NCI-H1105 treated with DMSO at 0.1 percent for 48 hours (cell line): ENCODE results near the gene SLC35B3.
"Not testable (repeated sequence)": the region's sequence is repeated elsewhere in the genome, so short reads cannot be mapped to it uniquely, and the experiment has no call there.

Experiments
- DNase-seq: peaks from one replicate; lab custom pipeline; 2025; lab: John Stamatoyannopoulos, UW

SLC35B3 gene

GRCh38 chr6:8435093-8435844 lies at the start of gene SLC35B3:
Gene SLC35B3 (minus strand): TSS chr6:8435545.
- peak; percentile 94 for DNase-seq

- no peak for DNase-seq
These were observed 48.3 kb upstream of the SLC35B3 start for GRCh38 chr6:8483650-8484049.

GRCh38 chr6:8481727-8482126 lies 46.4 kb upstream of the SLC35B3 start:
- peak; percentile 20 for DNase-seq

- no peak for DNase-seq
These were observed 43.1 kb upstream of the SLC35B3 start for GRCh38 chr6:8478418-8478817.

GRCh38 chr6:8476656-8477055 lies 41.3 kb upstream of the SLC35B3 start:
- DNase-seq, result no peak

GRCh38 chr6:8468552-8469356 lies 33.4 kb upstream of the SLC35B3 start:
- DNase-seq, result no peak

GRCh38 chr6:8462694-8463093 lies 27.3 kb upstream of the SLC35B3 start:
- no peak for DNase-seq

GRCh38 chr6:8462169-8462568 lies 26.8 kb upstream of the SLC35B3 start:
- DNase-seq, result no peak

- no peak for DNase-seq
These were observed 11.0 kb upstream of the SLC35B3 start for GRCh38 chr6:8446391-8446790.

GRCh38 chr6:8445930-8446329 lies 10.6 kb upstream of the SLC35B3 start:
- DNase-seq, result not testable (repeated sequence)

- DNase-seq, result no peak
These were observed 6.8 kb upstream of the SLC35B3 start for GRCh38 chr6:8442150-8442549.

GRCh38 chr6:8441452-8441851 lies 6.1 kb upstream of the SLC35B3 start:
- DNase-seq, result no peak

- no peak for DNase-seq
These were observed 4.4 kb upstream of the SLC35B3 start for GRCh38 chr6:8439601-8440268.

GRCh38 chr6:8437813-8438212 lies 2.5 kb upstream of the SLC35B3 start:
- DNase-seq, result no peak

GRCh38 chr6:8436966-8437365 lies 1.6 kb upstream of the SLC35B3 start:
- DNase-seq, result no peak

GRCh38 chr6:8435845-8436168 lies 462 bp upstream of the SLC35B3 start:
- peak; percentile 72 for DNase-seq

GRCh38 chr6:8434727-8435092 lies 635 bp downstream of the SLC35B3 start:
- DNase-seq, result no peak

GRCh38 chr6:8432614-8433013 lies 2.7 kb downstream of the SLC35B3 start:
- DNase-seq, result no peak

GRCh38 chr6:8429821-8430220 lies 5.5 kb downstream of the SLC35B3 start:
- DNase-seq, result no peak

- not testable (repeated sequence) for DNase-seq
These were observed 8.8 kb downstream of the SLC35B3 start for GRCh38 chr6:8426544-8426943.

- no peak for DNase-seq
These were observed 15.2 kb downstream of the SLC35B3 start for GRCh38 chr6:8420031-8420588.

- no peak for DNase-seq
These were observed 19.4 kb downstream of the SLC35B3 start for GRCh38 chr6:8415913-8416312.

GRCh38 chr6:8415280-8415679 lies 20.1 kb downstream of the SLC35B3 start:
- no peak for DNase-seq
